ENCODE data around the gene ZNF408. TPM values are rescaled to one million over a fixed set of nuclear protein-coding genes. Genes with fewer than 3 reads are reported as not detected.

The ZNF408 gene
- total and polyA plus RNA-seq, 2 of the 13 experiments (the other 11 are each of a cell fraction or from before 2014, with no cell fraction given): 11.2 to 12.5 TPM

DNA sequence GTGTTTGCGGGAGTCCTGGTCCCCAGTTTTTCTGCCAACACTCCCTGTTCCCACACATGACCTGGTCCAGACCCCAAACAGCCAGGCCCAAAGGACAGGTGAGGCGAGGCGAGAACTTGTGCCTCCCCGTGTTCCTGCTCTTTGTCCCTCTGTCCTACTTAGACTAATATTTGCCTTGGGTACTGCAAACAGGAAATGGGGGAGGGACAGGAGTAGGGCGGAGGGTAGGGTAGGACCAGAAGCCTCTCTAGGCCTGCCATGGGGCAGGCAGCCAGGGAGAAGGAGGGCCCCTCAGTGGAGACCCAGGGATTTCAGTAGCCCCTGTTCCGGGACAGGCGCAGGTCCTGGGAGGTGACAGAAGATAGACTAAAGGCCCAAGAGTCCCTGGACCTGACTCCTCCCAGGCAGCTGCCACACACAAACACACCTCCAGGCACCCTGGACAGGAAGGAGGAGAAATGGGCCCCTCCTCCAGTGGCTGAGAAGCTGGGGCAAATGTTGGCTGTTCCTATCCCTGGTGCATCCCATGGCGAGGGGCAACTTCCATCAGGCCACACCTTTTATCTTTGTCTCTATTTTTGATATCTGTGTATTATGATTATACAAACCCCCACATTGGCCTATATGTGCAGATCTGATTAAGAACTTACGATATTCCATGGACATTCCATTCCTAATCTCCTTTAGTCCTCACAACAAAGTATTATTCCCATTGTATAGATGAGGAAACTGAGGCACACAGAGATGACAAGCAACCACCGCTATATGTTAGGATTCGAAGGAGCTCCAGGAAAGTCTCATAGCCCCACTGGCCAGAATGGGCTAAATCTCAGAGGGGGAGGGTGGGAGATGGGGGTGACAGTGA, 17.6 kb downstream of the ZNF408 start (continued):
- TF ChIP-seq ZNF138 (CRISPR knock-in tag; IDR thresholded peaks at IDR 0.05; ENCODE audit: low read depth): no peak
- TF ChIP-seq NAIF1 (CRISPR knock-in tag; IDR thresholded peaks at IDR 0.05; ENCODE audit: borderline replicate concordance): peak; percentile 90
- no peak for TF ChIP-seq MTA3 (CRISPR knock-in tag; IDR thresholded peaks at IDR 0.05)
- TF ChIP-seq TAF15 (IDR thresholded peaks at IDR 0.05; ENCODE audit: low read depth, low read length, poor library complexity, severe bottlenecking): no peak
- TF ChIP-seq KMT2B (CRISPR knock-in tag; IDR thresholded peaks at IDR 0.05): no peak; the same call in 1 of the 2 replicates
- TF ChIP-seq PRMT3 (CRISPR knock-in tag; IDR thresholded peaks at IDR 0.05; ENCODE audit: borderline replicate concordance, low read depth): no peak
- TF ChIP-seq, protein P1, sequence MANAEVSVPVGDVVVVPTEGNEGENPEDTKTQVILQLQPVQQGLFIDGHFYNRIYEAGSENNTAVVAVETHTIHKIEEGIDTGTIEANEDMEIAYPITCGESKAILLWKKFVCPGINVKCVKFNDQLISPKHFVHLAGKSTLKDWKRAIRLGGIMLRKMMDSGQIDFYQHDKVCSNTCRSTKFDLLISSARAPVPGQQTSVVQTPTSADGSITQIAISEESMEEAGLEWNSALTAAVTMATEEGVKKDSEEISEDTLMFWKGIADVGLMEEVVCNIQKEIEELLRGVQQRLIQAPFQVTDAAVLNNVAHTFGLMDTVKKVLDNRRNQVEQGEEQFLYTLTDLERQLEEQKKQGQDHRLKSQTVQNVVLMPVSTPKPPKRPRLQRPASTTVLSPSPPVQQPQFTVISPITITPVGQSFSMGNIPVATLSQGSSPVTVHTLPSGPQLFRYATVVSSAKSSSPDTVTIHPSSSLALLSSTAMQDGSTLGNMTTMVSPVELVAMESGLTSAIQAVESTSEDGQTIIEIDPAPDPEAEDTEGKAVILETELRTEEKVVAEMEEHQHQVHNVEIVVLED (CRISPR knock-in tag; IDR thresholded peaks at IDR 0.05; ENCODE audit: borderline replicate concordance): peak; percentile 40; the same call in 1 of the 2 replicates
- no peak for TF ChIP-seq TOPORS (CRISPR knock-in tag; IDR thresholded peaks at IDR 0.05)
- TF ChIP-seq NFIB (CRISPR knock-in tag; IDR thresholded peaks at IDR 0.05; ENCODE audit: borderline replicate concordance): no peak
- TF ChIP-seq, protein P2, sequence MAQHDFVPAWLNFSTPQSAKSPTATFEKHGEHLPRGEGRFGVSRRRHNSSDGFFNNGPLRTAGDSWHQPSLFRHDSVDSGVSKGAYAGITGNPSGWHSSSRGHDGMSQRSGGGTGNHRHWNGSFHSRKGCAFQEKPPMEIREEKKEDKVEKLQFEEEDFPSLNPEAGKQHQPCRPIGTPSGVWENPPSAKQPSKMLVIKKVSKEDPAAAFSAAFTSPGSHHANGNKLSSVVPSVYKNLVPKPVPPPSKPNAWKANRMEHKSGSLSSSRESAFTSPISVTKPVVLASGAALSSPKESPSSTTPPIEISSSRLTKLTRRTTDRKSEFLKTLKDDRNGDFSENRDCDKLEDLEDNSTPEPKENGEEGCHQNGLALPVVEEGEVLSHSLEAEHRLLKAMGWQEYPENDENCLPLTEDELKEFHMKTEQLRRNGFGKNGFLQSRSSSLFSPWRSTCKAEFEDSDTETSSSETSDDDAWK (CRISPR knock-in tag; IDR thresholded peaks at IDR 0.05): no peak
- TF ChIP-seq MIXL1 (CRISPR knock-in tag; IDR thresholded peaks at IDR 0.05): peak; percentile 91
- TF ChIP-seq, protein P3, sequence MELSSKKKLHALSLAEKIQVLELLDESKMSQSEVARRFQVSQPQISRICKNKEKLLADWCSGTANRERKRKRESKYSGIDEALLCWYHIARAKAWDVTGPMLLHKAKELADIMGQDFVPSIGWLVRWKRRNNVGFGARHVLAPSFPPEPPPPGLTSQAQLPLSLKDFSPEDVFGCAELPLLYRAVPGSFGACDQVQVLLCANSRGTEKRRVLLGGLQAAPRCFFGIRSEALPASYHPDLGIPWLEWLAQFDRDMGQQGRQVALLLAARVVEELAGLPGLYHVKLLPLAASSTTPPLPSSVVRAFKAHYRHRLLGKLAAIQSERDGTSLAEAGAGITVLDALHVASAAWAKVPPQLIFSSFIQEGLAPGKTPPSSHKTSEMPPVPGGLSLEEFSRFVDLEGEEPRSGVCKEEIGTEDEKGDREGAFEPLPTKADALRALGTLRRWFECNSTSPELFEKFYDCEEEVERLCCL (CRISPR knock-in tag; IDR thresholded peaks at IDR 0.05; ENCODE audit: borderline replicate concordance): no peak
- TF ChIP-seq ZNF724P (CRISPR knock-in tag; IDR thresholded peaks at IDR 0.05; ENCODE audit: borderline replicate concordance): 0 out of 2 replicates have a peak, but pooled peaks have one; percentile 68
- no peak for TF ChIP-seq HNRNPH1 (optimal IDR thresholded peaks at IDR 0.05; ENCODE audit: low read depth, low read length)
- no peak; the same call in 1 of the 2 replicates for TF ChIP-seq TCF7 (IDR thresholded peaks at IDR 0.05; ENCODE audit: low read depth)
- 0 out of 2 replicates have a peak, but pooled peaks have one; percentile 31 for TF ChIP-seq NCOA5 (CRISPR knock-in tag; IDR thresholded peaks at IDR 0.05)
- TF ChIP-seq ZNF737 (CRISPR knock-in tag; IDR thresholded peaks at IDR 0.05; ENCODE audit: borderline replicate concordance): no peak
- no peak; the same call in 1 of the 2 replicates for TF ChIP-seq HDAC1 (CRISPR knock-in tag; IDR thresholded peaks at IDR 0.05)
- TF ChIP-seq AKAP8 (CRISPR knock-in tag; IDR thresholded peaks at IDR 0.05): no peak
- TF ChIP-seq, protein P4, sequence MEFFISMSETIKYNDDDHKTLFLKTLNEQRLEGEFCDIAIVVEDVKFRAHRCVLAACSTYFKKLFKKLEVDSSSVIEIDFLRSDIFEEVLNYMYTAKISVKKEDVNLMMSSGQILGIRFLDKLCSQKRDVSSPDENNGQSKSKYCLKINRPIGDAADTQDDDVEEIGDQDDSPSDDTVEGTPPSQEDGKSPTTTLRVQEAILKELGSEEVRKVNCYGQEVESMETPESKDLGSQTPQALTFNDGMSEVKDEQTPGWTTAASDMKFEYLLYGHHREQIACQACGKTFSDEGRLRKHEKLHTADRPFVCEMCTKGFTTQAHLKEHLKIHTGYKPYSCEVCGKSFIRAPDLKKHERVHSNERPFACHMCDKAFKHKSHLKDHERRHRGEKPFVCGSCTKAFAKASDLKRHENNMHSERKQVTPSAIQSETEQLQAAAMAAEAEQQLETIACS (CRISPR knock-in tag; IDR thresholded peaks at IDR 0.05): no peak
- TF ChIP-seq, protein P5, sequence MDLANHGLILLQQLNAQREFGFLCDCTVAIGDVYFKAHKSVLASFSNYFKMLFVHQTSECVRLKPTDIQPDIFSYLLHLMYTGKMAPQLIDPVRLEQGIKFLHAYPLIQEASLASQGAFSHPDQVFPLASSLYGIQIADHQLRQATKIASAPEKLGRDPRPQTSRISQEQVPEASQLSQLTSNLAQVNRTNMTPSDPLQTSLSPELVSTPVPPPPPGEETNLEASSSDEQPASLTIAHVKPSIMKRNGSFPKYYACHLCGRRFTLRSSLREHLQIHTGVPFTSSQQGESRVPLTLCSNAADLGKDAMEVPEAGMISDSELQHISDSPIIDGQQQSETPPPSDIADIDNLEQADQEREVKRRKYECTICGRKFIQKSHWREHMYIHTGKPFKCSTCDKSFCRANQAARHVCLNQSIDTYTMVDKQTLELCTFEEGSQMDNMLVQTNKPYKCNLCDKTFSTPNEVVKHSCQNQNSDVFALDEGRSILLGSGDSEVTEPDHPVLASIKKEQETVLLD (CRISPR knock-in tag; IDR thresholded peaks at IDR 0.05; ENCODE audit: low read depth): no peak; the same call in none of the 2 replicates
- TF ChIP-seq CHD4 (IDR thresholded peaks at IDR 0.05; ENCODE audit: borderline replicate concordance, low read length): peak; percentile 100
- TF ChIP-seq ISL2 (CRISPR knock-in tag; IDR thresholded peaks at IDR 0.05): peak; percentile 83
